Ovary (tissue), 9 donors: ENCODE results near the gene PHC2. TPM values are rescaled to one million over a fixed set of nuclear protein-coding genes. Genes with fewer than 3 reads are reported as not detected.

ENCODE experiments used
- DNase-seq, 5 donors: peaks; one replicate each; pipeline ENCODE4 v3.0.0-alpha.2; 2019 to 2020
- H3K27ac ChIP-seq, 2 donors: fragments of 200-600 bp; one replicate each; pipeline versions ENCODE4 v1.5.1 to v1.8.0; 2019 to 2022
- H3K27me3 ChIP-seq: fragments of 200-600 bp; one replicate; pipeline ENCODE4 v1.8.0; 2022
- H3K36me3 ChIP-seq: fragments of 200-600 bp; sonication (generic); one replicate; pipeline ENCODE4 v1.5.1; 2019
- H3K4me1 ChIP-seq: one replicate; pipeline ENCODE4 v1.8.1; 2013; ENCODE audit warnings: mild to moderate bottlenecking, moderate library complexity; ENCODE audit not compliant: insufficient read depth
- H3K4me3 ChIP-seq: fragments of 200-600 bp; sonication (generic); one replicate; pipeline ENCODE4 v1.5.1; 2017
- H3K9me3 ChIP-seq, 2 donors: fragments of 200-600 bp in 1 of 2; sonication (generic) in 1 of 2; one replicate each; pipeline versions ENCODE4 v1.5.1 to v1.8.1; 2013 to 2019; ENCODE audit warnings: mild to moderate bottlenecking in 1 of 2, moderate library complexity in 1 of 2
- CTCF ChIP-seq, 3 donors: fragments of 450-650 bp in 2 of 3; fragments of 200-600 bp in 1 of 3; IDR thresholded peaks; one replicate each; pipeline versions ENCODE4 v1.5.1 to v1.8.0; 2016 to 2022; ENCODE audit warnings: antibody characterized with exemption in 3 of 3, mild to moderate bottlenecking in 1 of 3
- EP300 ChIP-seq: sonication (generic); formaldehyde crosslinking; IDR thresholded peaks from one replicate; pipeline ENCODE4 v1.6.1; 2017; ENCODE audit warnings: antibody characterized with exemption
- POLR2A ChIP-seq: fragments of 450-650 bp; IDR thresholded peaks from one replicate; pipeline ENCODE4 v1.6.1; 2017; ENCODE audit warnings: antibody characterized with exemption, mild to moderate bottlenecking, moderate library complexity
- WGBS, 3 donors: extraction: QIAGEN DNeasy Blood & Tissue Kit in 1 of 3; methylation state at CpG; one replicate each; pipeline versions ENCODE4 v1.1.5 to v1.1.7; 2013 to 2017; 5-methylcytosine and 5-hydroxymethylcytosine counted together
- intact Hi-C, 4 donors: fragments of 100-400 bp; cut with DNase I; formaldehyde crosslinking; loops; one replicate each; pipeline versions ENCODE4 v1.11.0 to v1.15.1; 2022 to 2023
- polyA plus RNA-seq, 2 donors: library from polyadenylated mRNA; stranded (reverse); fragments of 200-250 nt in 1 of 2; fragments of 350-450 nt in 1 of 2; fragmentation: Illumina TruSeq in 1 of 2; extraction: RNeasy Lipid Tissue Mini Kit (QIAGEN cat#74804) in 1 of 2; gene quantifications; one replicate each; pipeline ENCODE4 v1.2.3, GENCODE V29; 2013 to 2014
- total RNA-seq, 7 donors: library from RNA; depleted of rRNA in 2 of 7; stranded (reverse); fragments of >200 nt in 2 of 7; fragmentation: NEBNext Ultra II Directional in 3 of 7; extraction: Animal tissue kit (Norgen Biotek cat#: 25700) in 3 of 7; gene quantifications; one replicate each; pipeline versions ENCODE4 v1.1.0 to v1.2.4, GENCODE V29; 2016 to 2023
- donor health status: DM: no; HTN: no; CAD: no; lungs with moderate emphysema.
- donor health status: DM: no; HTN: no; CAD: no.
- donor health status: Bipolar disorder and iron deficiency.
- donor health status: DM: yes; HTN: yes; CAD: no.
- donor health status: DM: no; HTN: no; CAD: no.
- donor health status: DM: yes; HTN: yes; CAD: no.

The PHC2 gene
- total and polyA plus RNA-seq, 9 donors, result 52.3 to 101 (median 85.5) TPM

GRCh38 chr1:33459691-33460090 is 28.8 kb upstream of the PHC2 start:
- Histone ChIP-seq H3K4me3 (no peak overlapping the region), H3K36me3 (no peaks in the 10 kb centered on the region), H3K27me3 (no peaks in the 10 kb centered on the region), H3K9me3 (no peaks in the 10 kb centered on the region), H3K4me1 (peaks cover 19% of the 10 kb centered on the region), H3K27ac (no peak overlapping the region)
- TF ChIP-seq POLR2A (no peak), EP300 (no peak), CTCF (IDR thresholded peaks at IDR 0.05) (no peak)
- WGBS, 3 donors, result 76 to 88% (median 84%) methylated on average over 4 of the region's 4 CpGs
- intact Hi-C loops, result loop anchor here in 3 of 4 donors (5.0 to 10.0 kb wide), 6 partner anchors 75 to 365 kb away; no protein-coding TSS in a partner anchor
- DNase-seq, result no peak

- DNase-seq, result no peak
- peaks cover 18% of the 10 kb centered on the region for H3K4me1 ChIP-seq
- H3K36me3 ChIP-seq, result no peaks in the 10 kb centered on the region
- 28 to 52% (median 32%) methylated on average over 6 of the region's 6 CpGs for WGBS, 3 donors
- TF ChIP-seq EP300, result no peak
- no peak for TF ChIP-seq CTCF (IDR thresholded peaks at IDR 0.05)
- TF ChIP-seq POLR2A, result no peak
- H3K4me3 ChIP-seq, result no peak overlapping the region
- no peaks in the 10 kb centered on the region for H3K9me3 ChIP-seq
- no peak overlapping the region for H3K27ac ChIP-seq
- H3K27me3 ChIP-seq, result no peaks in the 10 kb centered on the region
- intact Hi-C loops, result loop anchor here in 1 of 4 donors (5.0 kb wide), 1 partner anchor 159 kb away; no protein-coding TSS in a partner anchor
These were observed 25.6 kb upstream of the PHC2 start for GRCh38 chr1:33456502-33456886.

DNA sequence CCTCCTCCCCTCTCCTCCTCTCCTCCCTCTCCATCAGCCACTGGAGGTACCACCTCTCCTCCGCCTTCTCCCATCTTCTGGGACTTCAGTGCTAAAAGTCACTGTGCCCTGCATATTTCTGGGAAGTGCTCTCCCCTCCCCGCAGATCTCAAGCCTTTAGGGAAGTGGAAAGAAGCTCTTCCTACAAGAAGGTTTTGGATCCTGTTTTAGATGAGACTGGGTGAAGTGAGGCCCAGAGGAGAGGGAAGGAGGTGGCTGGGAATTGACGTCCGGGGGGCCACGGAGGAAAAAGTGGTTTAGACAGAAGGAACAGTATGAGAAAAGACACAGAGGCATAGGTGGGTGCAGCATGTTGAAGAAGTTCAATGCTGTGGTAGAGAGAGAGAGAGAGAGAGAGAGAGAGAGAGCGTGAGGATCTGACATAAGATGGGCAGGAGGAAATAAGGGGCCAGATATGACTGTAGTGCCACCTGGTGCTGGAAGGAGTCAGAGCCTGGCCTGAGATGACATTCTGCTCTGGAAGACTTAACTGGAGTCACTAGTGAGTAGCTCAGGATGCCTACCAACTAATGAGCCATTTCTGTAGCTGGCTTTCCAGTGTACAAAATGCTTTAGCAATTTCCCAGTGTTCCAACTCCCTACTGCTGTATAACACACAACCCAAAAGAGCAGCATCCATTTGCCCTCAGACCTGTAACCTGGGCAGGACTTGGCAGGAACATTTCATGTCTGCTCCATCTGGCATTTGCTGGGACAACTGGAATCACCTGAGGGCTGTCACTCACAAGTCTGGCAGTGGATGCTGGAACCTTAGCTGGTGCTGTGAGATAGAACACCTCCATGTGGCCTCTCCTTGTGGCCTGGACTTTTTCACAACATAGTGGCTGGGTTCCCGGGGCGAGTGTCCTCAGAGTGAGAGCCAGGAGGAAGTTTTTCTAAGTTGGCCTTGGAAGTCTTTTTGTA is 24.9 kb upstream of the PHC2 start:
- Histone ChIP-seq H3K27ac (peak overlapping the region in 1 of 2 donors; percentile 22), H3K9me3 (no peaks in the 10 kb centered on the region), H3K27me3 (no peaks in the 10 kb centered on the region), H3K4me3 (no peak overlapping the region), H3K4me1 (peaks cover 14% of the 10 kb centered on the region), H3K36me3 (no peaks in the 10 kb centered on the region)
- peak in 3 of 5 donors; percentile 47 to 64 (median 62) for DNase-seq
- no peak for TF ChIP-seq CTCF (IDR thresholded peaks at IDR 0.05)
- no peak for TF ChIP-seq EP300
- TF ChIP-seq POLR2A, result no peak
- intact Hi-C loops, result loop anchor here in 1 of 4 donors (5.0 kb wide), 1 partner anchor 159 kb away; no protein-coding TSS in a partner anchor
- WGBS, 3 donors, result 42 to 45% (median 44%) methylated on average over 8 of the region's 8 CpGs

DNA sequence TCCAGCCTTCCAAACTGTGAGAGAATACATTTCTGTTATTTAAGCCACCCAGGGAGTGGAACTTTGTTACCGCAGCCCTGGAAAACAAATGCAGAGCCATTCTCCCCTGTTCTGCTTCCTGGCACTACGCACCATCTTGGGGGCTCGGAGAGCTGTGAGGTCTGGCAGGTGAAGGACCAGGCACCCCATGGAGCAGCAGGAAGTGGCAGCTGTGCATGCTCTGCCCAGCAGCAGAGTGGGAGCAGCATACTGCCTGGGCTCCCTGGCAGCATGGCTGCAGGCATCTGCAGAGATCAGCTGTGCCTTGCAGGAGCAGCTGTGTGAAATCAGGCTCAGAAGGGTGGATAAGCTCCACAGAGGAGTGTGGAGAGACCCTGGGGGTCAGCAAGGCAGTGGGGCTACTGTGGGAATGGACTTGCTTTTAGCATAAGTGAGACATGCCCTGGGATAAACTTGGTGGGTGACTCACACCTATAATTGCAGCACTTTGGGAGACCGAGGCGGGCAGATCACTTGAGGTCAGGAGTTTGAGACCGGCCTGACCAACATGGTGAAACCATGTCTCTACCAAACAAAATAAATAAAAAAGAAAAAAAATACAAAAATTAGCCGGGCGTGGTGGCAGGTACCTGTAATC is 23.9 kb upstream of the PHC2 start:
- Histone ChIP-seq H3K36me3 (no peaks in the 10 kb centered on the region), H3K4me3 (no peak overlapping the region), H3K27ac (no peak overlapping the region), H3K4me1 (peaks cover 14% of the 10 kb centered on the region), H3K27me3 (no peaks in the 10 kb centered on the region), H3K9me3 (no peaks in the 10 kb centered on the region)
- WGBS, 3 donors, result 92 to 98% (median 93%) methylated on average over 8 of the region's 8 CpGs
- intact Hi-C loops, result loop anchor here in 1 of 4 donors (5.0 kb wide), 1 partner anchor 157 kb away; no protein-coding TSS in a partner anchor
- TF ChIP-seq EP300 (no peak), CTCF (IDR thresholded peaks at IDR 0.05) (no peak), POLR2A (no peak)
- no peak for DNase-seq
